Kidney tubule cell (primary cell): ENCODE data around the gene ANKRD1.
"Not testable (repeated sequence)": the region's sequence is repeated elsewhere in the genome, so short reads cannot be mapped to it uniquely, and the experiment has no call there.

Experiments used
- DNase-seq: peaks from one replicate; pipeline ENCODE4 v3.0.0-alpha.2; 2018; ENCODE audit warnings: low spot score

Gene ANKRD1

DNA sequence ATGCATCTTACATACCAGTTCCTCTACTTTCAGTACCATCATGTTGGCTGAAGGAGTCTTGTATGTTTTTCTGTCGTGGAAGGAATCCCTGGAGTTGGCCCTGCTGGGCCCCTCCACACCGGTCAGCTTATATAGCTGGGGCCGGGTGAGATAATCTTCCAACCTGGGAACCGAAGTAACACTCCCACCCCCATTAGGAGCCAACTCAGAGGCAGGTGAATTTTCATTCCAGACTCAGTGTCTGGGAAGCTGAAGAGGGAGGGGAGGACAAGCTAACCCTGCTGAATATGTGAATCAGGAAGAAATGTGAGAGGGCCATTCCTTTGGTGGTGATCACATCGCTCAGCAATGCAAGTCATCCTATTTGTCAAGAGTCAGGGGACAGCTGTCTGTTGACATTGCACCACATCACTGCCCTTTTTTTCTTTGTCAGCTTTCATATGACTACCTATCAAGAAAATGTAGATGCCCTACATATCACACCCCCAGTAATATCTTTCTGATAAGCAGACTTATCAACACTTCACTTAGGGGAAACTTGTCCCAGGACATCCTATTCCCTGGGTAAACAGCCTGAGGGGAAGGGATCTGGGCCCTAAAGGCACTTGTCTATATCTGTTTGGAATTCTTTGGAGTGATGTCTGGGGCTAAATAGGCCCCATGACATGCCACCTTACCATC lies at the start of gene ANKRD1:
Gene ANKRD1, minus strand, starts transcription at position 102 of the 681 bp plus-strand sequence. Its CDS starts 60 bp downstream, at position 42.
- peak; percentile 100 for DNase-seq

DNA sequence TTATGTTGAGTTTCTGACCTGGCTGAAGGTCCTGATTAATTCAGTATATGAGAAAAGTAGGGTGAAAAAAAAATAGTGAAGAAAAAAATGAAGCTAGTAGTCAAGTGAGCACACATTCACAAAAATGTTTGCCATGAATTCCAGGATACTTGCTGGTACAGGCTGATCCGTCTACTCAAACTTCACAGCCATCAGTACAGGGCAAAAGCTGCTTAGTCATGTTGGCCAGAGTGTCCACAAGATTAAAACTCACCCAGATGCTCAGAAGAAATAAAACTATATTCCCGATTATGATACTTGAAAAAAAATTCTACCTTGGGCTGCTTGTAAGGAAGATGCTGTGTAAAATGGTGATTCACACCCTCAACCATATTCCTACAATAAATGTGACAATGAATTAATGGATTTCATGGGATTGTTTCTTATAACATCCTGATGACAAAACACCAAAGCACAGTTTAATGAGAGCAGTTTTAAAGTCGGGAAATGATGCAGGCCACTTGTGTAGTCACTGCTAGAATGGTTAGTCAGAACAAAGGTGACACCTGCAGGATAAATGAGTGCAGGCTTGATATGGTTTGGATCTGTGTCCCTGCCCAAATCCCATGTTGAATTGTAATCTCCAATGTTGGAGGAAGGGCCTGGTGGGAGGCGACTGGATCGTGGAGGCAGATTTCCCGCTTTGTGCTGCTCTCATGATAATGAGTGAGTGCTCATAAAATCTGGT lies 49.2 kb upstream of the ANKRD1 start:
- peak; percentile 31 for DNase-seq

DNA sequence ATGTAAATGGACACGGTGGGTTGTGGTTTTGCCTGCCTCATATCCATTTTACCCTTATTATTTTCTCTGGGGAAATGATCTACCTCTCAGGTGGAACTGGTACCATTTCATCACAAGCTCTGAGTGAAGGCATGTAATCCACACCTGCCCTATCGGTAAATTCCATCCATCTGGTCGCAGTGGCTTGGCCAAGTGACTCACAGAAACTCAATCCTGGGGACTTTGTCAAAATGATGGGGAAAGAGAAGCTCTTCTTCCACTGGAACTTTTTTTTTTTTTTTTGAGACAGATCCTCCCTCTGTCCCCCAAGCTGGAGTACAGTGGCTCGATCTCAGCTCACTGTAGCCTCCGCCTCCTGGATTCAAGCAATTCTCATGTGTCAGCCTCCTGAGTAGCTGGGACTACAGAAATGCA lies 48.2 kb upstream of the ANKRD1 start:
- DNase-seq: peak; percentile 80

DNA sequence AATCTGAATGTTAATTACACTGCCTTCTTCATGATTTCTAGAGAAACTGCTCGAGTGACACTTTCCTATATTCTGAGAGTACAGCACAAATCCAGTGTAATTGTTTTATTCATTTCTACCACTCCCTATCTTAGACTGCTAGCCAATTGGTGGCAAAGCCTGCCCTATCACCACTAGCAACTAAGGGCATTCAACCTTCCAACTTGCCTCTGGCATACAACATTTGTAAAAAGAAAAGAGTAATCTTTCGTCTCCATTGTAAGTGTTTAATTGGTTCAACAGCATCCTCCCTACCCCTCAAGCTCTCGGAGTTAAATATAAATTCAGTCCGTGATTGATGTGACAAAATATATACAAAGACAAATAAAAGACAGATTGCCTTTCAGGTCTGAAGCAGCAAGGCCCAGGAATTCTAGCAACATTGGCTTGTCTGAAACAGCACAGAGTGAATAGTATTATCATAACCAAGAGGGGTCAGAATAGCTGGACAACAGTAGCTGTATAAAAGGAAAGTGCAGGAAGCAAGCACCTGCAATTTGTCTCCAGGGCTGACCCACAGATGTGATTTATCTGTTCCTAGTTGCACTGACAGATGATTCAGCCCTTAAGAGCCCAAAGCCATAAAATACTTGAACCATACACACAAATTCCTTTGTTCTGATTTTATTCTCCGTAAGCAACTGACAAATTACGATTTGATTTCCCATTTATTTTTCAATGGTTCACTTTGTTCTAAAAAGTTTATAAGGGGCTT lies 47.6 kb upstream of the ANKRD1 start:
- peak; percentile 91 for DNase-seq

DNA sequence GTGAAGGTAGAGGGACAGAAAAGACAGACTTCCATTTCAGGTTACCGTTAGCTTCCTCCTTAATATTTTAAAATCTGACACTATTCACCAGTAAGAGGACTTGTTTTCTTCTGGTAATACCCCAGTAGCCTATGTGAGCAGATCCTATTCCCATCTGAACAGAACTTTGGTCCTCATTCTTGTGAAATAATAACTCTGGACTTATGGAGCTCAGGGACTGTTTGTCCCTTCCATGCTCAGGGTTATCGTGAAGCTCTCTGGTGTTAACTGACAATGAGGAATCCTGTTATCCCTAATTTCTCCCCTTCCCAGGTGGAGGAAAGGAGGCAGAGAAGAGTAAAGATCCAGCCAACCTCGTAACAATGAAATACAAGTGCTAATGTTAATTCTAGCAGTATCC lies 47.0 kb upstream of the ANKRD1 start:
- DNase-seq: no peak

DNA sequence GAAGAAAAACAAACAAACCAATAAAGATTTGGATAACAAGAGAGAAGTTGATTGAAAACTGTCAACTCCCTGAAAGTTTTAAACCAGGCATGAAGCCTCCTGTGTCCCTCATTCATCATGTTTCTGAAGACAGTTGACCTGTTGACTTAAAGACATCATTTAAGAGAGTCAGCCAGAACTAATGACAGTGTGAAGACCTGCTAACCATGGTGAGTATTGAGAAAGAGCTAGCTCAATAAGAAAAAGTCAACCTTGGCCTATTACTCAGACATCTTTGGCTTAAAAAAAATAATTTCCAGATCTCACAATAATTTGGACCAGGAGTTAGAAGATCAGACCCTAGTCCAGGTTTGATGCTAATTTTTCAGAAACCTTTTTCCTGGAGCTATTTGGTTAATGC lies 45.3 kb upstream of the ANKRD1 start:
- DNase-seq: no peak

DNA sequence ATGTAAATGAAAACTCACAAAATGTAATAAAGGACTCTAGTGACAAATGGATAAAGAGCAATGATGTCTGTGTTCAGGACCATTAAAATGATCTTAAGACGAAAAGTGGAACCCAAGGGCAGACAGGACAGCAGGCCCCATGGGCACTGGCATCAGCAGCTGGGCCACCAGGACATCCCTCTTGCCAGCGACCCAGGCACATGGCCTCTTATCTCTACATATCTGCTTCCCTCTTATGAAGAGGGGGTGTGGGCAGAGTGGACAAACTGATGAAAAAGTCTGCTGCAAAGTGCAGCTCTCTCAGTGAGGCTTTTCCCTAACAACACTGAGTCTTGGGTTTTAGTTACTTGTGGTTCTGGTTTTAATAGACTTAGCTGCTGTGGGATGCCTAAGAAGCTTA lies 44.8 kb upstream of the ANKRD1 start:
- no peak for DNase-seq

DNA sequence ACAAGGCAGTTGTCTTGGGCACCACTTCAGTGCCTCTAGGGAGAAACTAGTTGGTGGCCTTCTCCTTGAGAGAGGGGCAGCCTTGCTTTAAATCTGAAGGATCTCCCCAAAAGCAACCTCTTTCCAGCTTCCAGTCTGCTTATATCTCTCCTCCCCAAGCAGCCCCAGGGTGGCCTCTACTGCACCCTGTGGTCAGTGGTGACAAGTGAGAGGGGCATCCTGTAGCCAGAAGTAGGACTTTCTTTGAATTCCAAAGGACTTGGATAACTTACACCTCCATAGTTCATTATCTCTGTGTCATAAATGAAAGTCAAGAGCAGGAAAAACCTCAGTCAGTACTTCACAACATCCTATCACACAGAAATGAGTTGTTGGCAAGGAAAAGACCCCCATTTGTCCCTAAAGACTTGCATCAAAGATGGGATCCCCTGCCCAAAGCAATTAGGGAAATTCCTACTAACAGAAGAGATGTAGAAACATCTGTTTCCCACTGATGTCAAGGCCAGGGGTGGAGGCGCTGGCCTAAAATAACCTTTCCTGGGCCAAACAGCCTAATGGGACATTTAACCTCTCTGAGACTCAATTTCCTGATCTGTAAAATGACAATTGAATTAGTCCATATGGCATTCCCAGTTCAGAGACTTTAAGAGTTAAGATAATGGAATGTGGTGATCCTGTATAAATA lies 44.0 kb upstream of the ANKRD1 start:
- DNase-seq: no peak

DNA sequence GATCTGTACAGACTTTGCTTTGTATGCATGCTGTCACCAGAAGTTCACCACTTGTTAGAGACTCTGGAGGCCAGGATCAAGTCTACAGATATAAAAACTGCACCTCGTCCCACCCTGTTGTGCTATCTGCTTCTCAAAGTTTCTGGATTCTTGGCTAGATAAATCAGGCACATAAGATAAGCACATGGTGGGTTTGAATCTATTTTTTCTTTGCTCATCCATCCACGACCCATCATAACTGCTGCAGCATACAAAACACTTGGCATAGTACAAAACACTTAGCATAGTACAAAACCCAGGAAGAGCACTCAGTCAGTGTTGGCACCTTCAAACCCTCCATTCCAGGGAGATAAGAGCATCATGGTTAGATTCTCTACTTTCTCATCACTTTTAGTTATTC lies 42.4 kb upstream of the ANKRD1 start:
- DNase-seq: no peak

DNA sequence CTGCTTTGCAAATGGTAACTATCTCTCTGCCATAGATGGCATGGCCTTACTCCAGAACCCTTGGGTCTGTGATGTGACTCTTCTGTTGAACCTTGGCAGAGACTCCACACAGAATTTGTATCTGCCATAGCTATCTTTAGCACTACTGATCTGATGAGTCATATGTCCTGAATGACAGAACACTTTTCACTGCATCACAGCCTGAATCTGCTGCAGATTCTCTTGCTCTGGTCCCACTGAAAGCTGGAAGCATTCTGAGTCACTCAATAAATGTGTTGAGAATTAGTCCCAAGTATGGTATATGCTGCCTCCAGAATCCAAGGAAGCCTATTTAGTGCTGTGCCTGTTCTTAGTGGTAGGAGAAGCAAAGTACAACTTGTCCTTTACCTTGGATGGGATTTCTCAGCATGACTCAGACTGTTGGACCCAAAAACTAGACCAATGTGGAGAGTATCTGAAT lies 39.5 kb upstream of the ANKRD1 start:
- peak; percentile 89 for DNase-seq

DNA sequence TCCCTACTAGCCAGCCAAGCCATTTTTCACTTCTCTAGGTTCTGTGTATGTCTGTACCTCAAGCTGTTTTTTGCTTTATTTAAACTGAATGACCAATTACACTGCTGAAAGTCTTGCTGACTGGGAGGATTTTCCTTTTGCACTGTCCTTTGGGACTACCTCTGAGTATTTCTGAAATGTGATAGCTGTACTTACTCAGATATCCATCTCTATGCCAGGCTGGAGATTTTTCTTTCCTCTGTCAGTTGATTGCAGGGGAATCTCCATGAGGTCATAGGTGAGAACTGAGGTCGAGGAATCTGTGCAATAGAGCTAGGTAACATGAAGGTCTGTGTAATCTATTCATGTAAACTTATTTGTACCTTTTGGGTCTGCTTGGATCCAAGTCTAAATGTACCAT lies 38.9 kb upstream of the ANKRD1 start:
- DNase-seq: no peak

DNA sequence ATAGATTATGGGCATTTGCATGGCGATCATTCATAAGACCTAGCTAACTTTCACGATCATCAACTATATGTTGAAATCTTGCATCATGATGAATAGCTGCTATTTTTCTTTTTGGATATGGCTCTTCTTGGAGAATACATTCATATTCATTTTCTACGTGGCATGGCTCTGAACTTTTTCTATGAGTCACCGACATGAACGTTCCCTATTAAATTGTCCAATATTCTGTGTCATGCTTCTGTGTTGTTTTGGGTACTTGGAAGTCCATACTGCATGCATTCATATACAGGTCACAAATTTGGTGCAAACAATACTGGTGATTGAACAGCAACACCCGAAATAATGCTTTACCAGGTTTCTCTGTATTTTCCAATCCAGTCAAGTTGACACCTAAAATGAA lies 37.9 kb upstream of the ANKRD1 start:
- no peak for DNase-seq

DNA sequence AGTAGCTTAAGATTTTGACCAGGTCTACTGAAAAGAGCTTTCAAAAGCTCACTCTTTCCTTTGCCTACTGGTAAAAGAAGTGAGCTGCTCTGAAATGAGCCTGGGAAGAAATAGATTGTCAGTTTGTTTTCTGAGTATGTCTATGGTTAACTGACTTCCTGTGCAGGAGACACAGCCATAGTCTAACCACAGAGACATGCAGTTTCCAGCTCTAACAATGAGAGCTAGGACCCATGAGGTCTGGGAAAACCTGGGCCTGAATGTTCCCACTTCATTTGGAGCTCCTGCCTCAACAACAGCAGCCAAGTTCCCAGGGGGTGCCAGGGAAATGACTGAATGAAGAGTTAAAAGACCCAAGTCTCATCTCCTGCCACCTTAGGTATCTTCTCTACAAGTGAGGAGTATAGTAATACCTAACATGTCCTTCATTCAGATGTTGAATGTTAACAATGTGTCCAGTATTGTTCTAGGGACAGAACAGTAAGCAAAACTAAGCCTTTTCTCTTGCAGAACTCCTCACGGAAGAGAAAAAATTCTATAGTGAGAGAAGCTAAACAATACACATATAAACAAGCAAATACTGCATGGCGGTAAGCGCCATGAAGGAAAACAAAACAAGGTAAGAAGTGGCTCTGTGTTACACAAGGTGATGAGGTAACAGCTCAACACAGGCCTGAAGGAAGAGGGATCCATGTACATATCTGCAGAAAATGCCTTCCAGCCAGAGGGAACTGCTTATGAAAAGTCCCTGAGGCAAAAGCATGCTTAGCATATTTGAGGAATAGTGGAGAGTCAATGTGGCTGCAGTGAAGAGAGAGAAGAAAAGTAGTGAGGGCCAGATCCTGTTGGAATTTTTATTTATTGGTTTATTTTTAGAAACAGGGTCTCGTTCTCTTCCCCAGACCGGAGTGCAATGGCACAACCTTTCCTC lies 26.4 kb upstream of the ANKRD1 start:
- DNase-seq: no peak

DNA sequence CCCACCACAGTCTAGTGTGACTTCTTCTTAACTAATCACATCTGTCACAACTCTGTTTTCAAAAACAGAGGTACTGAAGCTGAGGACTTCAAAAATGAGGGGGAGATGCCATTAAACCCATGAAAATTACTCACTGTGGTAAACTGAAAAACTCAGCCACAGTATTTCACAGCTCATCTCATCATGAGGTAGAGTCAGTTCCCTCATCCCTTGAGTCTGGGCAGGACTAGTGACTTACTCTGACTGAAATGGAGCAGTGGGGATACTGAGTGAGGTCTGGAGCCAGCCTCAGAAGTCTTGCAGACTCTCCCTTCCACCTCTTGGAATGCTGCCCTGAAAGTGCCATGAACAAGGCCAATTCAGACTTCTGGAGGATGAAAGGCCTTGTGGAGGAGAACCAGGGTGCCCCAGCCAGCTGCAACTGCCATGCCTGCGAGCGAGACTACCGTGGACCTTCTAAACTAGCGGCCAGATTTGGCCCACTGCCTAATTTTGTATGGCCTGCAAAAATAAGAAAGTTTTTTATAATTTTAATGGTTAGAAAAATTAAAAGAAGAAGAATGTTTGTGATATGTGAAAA lies 24.7 kb upstream of the ANKRD1 start:
- DNase-seq: no peak

DNA sequence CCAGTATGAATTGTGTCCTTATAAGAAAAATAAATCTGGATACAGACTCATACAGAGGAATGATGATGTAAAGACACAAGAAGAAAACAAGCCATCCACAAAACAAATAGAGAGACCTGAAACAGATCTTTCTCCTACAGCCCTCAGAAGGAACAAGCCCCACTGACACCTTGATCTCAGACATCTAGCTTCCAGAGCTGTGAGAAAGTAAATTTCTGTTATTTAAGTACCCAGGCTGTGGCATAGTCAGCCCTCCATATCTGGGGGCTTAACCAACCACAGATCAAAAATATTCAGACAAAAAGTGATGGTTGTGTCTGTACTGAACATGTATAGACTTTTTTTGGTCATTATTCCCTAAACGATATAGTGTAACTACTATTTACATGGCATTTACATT lies 23.9 kb upstream of the ANKRD1 start:
- DNase-seq: no peak

DNA sequence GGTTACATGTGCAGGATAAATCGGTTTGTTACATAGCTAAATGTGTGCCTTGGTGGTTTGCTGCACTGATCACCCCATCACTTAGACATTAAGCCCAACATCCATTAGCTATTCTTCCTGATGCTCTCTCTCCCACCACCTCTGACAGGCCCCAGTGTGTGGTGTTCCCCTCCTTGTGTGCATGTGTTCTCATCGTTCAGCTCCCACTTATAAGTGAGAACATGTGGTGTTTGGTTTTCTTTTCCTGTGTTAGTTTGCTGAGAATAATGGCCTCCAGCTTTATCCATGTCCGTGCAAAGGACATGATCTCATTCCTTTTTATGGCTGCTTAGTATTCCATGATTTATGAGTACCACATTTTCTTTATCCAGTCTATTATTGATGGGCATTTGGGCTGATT lies 22.1 kb upstream of the ANKRD1 start:
- DNase-seq: not testable (repeated sequence)

DNA sequence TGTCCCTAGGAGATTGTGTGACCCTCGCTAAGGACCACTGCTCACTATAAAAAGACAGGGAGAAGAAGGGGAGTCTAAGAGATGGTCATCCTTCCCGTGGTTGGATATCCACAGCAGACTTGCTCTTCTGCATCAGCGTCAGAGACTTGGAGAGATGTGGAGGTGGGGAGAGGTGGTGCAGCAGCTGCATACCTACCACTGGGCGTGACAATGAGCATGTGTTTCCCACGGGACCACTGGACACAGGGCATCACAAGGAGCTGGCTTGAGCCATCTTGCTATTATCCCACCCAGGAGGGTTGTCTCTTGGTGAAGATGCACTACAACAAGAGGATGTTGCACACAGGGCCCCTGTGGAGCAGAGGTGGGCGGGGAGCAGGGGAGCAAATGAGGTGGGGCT lies 18.8 kb upstream of the ANKRD1 start:
- no peak for DNase-seq

DNA sequence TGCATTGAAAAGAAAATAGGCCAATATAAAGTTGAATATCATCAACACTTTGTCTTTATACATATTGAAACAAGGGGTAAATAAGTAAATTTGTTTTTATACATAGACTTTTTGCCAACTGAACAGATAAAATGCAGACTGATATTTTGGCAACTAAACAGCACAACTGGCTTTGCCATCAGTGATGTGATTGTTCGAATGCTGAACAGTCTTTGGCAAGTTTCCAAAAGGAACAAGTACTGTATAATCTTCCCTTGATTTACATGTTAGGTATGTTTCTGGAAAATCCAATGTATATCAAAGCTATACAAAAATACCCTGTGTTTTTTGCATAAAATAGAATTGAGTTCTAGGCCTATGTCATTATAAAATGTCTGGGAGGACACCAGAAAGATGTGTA lies 18.2 kb upstream of the ANKRD1 start:
- no peak for DNase-seq

DNA sequence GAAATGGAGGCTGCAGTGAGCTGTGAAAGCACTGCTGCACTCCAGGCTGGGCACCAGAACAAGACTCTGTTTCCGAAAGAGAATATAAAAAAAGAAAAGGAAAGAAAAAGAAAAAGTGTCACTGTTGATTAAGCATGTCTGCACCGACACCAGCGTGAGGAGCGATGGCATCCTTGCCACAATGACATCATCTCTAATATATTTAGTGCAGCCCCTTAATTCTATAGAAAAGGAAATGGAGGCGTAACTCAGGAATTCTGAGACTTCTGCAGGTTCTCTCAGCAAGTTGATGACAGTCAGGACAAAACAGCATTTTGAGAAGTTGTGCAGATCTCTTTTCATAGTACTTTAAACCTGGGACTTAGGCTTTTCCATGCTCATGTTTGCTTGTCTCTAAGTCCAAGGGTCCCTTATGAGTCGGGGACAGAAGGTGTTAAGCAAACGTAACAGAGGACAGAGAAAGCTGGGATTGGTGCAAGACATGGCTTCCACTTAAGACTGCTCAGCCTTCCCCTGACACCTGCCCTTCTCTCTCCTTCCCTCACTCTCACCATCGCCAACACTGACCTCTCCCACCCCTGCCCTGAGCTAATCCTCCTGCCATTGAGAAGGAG lies 16.9 kb upstream of the ANKRD1 start:
- no peak for DNase-seq

DNA sequence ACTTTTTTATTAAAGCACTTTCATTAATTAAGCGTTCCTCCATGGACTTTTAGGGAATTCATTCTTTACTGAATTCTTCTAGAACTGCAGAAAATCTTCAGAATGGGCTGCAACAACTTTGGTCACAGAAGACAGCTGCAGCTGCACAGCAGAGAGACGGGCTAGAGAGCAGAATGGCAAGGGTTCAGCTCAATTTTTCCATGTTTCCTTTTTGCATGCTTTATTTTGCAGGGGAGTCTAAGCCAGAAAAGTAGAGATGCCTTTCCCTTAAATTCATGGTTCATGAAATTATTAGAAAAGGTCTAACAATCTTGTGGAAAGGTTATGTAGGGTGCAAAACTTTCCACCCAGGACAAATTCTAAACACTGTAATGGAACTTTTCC lies 15.4 kb upstream of the ANKRD1 start:
- no peak for DNase-seq
